Natural killer cell (primary cell): Measurements from ENCODE around the gene MAST4. TPM values are rescaled to one million over a fixed set of nuclear protein-coding genes. Genes with fewer than 3 reads are reported as not detected.
A peak's percentile ranks its signal among the peaks of the same experiment; 100 is the strongest.

Experiments used
- ATAC-seq, 3 donors: fragments of 150-1000 bp in 2 of 3; fragments of 200-7000 bp in 1 of 3; cut with Tn5 transposase; 1 replicate in 1 of 3; 2 replicates in 2 of 3; pipeline ENCODE4 v1.10.0; 2021; ENCODE audit warnings: mild to moderate bottlenecking in 2 of 3, moderate library complexity in 2 of 3
- DNase-seq, 2 donors: peaks; one replicate each; pipeline versions ENCODE4 v3.0.0 to v3.0.0-alpha.2; 2013 to 2021; ENCODE audit warnings: mixed read lengths in 1 of 2
- H3K27ac ChIP-seq: one replicate; pipeline ENCODE4 v1.5.1; 2013; ENCODE audit warnings: mild to moderate bottlenecking, low read length
- H3K27me3 ChIP-seq: one replicate; pipeline ENCODE4 v1.6.1; 2013; ENCODE audit warnings: low read length; ENCODE audit not compliant: control insufficient read depth, insufficient read depth
- H3K36me3 ChIP-seq: one replicate; pipeline ENCODE4 v1.6.1; 2013; ENCODE audit warnings: low read length; ENCODE audit not compliant: control insufficient read depth, insufficient read depth
- H3K4me1 ChIP-seq: one replicate; pipeline ENCODE4 v1.6.1; 2013; ENCODE audit warnings: low read length; ENCODE audit not compliant: control insufficient read depth, insufficient read depth
- H3K4me3 ChIP-seq: one replicate; pipeline ENCODE4 v1.5.1; 2013; ENCODE audit warnings: low read length
- H3K9me3 ChIP-seq: one replicate; pipeline ENCODE4 v1.6.1; 2013; ENCODE audit warnings: low read length; ENCODE audit not compliant: control insufficient read depth, insufficient read depth
- H3K27ac Mint-ChIP-seq, 2 donors: one replicate each; pipeline ENCODE4 v1.8.0; 2022; ENCODE audit warnings: mild to moderate bottlenecking in 2 of 2, mixed read lengths in 2 of 2, moderate library complexity in 1 of 2
- H3K27me3 Mint-ChIP-seq, 2 donors: one replicate each; pipeline ENCODE4 v1.8.0; 2022; ENCODE audit warnings: low read depth in 2 of 2, mixed read lengths in 2 of 2
- H3K36me3 Mint-ChIP-seq: one replicate; pipeline ENCODE4 v1.8.0; 2022; ENCODE audit warnings: mixed read lengths
- H3K4me1 Mint-ChIP-seq, 2 donors: one replicate each; pipeline ENCODE4 v1.8.0; 2022; ENCODE audit warnings: mixed read lengths in 2 of 2
- H3K4me3 Mint-ChIP-seq: one replicate; pipeline ENCODE4 v1.8.0; 2022; ENCODE audit warnings: mild to moderate bottlenecking, moderate library complexity, mixed read lengths
- H3K9me3 Mint-ChIP-seq, 2 donors: one replicate each; pipeline ENCODE4 v1.8.0; 2022; ENCODE audit warnings: mixed read lengths in 2 of 2
- CTCF ChIP-seq: fragments of 200-600 bp; IDR thresholded peaks from one replicate; pipeline ENCODE4 v1.8.0; 2022; ENCODE audit warnings: antibody characterized with exemption
- WGBS: methylation state at CpG from one replicate; pipeline ENCODE4 v1.1.7; 2013; ENCODE audit warnings: missing lambda C conversion rate; ENCODE audit not compliant: insufficient coverage; 5-methylcytosine and 5-hydroxymethylcytosine counted together
- intact Hi-C: fragments of 100-400 bp; cut with micrococcal nuclease; formaldehyde crosslinking; loops from one replicate; pipeline ENCODE4 v1.14.2; 2022
- total RNA-seq, 4 donors: library from RNA; stranded (reverse); fragments of 120-200 nt in 1 of 4; gene quantifications; one replicate each; pipeline versions ENCODE4 v1.2.3 to v1.2.4, GENCODE V29; 2013 to 2022

MAST4 gene
- total RNA-seq, 3 donors from 2014 or later (not counting 1 experiment from before 2014, with no cell fraction given) = 6.5 to 14.1 (median 12.7) TPM

- Histone ChIP-seq H3K27me3 (no peaks in the 10 kb centered on the region), H3K4me3 (no peak overlapping the region), H3K4me1 (no peaks in the 10 kb centered on the region), H3K27ac (no peak overlapping the region), H3K9me3 (peaks cover 2% of the 10 kb centered on the region), H3K36me3 (no peaks in the 10 kb centered on the region)
- Mint-ChIP-seq H3K4me3 (no peak overlapping the region), H3K9me3 (no peaks in the 10 kb centered on the region), H3K27me3 (no peaks in the 10 kb centered on the region), H3K27ac (no peak overlapping the region), H3K4me1 (peaks cover 7 to 11% of the 10 kb centered on the region in 2 donors), H3K36me3 (peaks cover 13% of the 10 kb centered on the region)
- intact Hi-C loops = loop anchor here (10.0 kb wide), 1 partner anchor 1852 kb away; no protein-coding TSS in a partner anchor
- no peak for TF ChIP-seq CTCF
- ATAC-seq (no peak), DNase-seq (no peak)
- 83% methylated on average over 1 of the region's 2 CpGs for WGBS
These were observed 557.1 kb downstream of the MAST4 start for GRCh38 chr5:67153292-67153691.

- H3K4me3 ChIP-seq = no peak overlapping the region
- H3K27me3 Mint-ChIP-seq = no peaks in the 10 kb centered on the region
- peaks cover 10 to 11% of the 10 kb centered on the region in 2 donors for H3K4me1 Mint-ChIP-seq
- no peak overlapping the region for H3K27ac ChIP-seq
- H3K4me3 Mint-ChIP-seq = no peak overlapping the region
- DNase-seq = no peak
- no peaks in the 10 kb centered on the region for H3K4me1 ChIP-seq
- peaks cover 2% of the 10 kb centered on the region for H3K9me3 ChIP-seq
- peaks cover 13% of the 10 kb centered on the region for H3K36me3 Mint-ChIP-seq
- no peak for ATAC-seq
- TF ChIP-seq CTCF = no peak
- WGBS = 92% methylated on average over 5 of the region's 5 CpGs
- intact Hi-C loops = loop anchor here (10.0 kb wide), 1 partner anchor 1850 kb away; no protein-coding TSS in a partner anchor
- H3K36me3 ChIP-seq = no peaks in the 10 kb centered on the region
- no peaks in the 10 kb centered on the region for H3K27me3 ChIP-seq
- no peak overlapping the region for H3K27ac Mint-ChIP-seq
- no peaks in the 10 kb centered on the region for H3K9me3 Mint-ChIP-seq
These were observed 558.5 kb downstream of the MAST4 start for GRCh38 chr5:67154556-67155206.

- no peaks in the 10 kb centered on the region for H3K4me1 ChIP-seq
- no peak overlapping the region for H3K4me3 Mint-ChIP-seq
These were observed 560.9 kb downstream of the MAST4 start for GRCh38 chr5:67156976-67157583.

More at GRCh38 chr5:67156976-67157583, 560.9 kb downstream of the MAST4 start:
- Mint-ChIP-seq H3K27me3 (no peaks in the 10 kb centered on the region), H3K27ac (no peak overlapping the region), H3K36me3 (peaks cover 8% of the 10 kb centered on the region), H3K9me3 (no peaks in the 10 kb centered on the region), H3K4me1 (peaks cover 28 to 32% of the 10 kb centered on the region in 2 donors)
- 61% methylated on average over 5 of the region's 5 CpGs for WGBS
- H3K36me3 ChIP-seq = no peaks in the 10 kb centered on the region
- ATAC-seq (peak in 2 of 3 donors; percentile 67 to 78), DNase-seq (peak in 1 of 2 donors; percentile 82)
- peak; percentile 90 for TF ChIP-seq CTCF
- no peak overlapping the region for H3K27ac ChIP-seq
- no peak overlapping the region for H3K4me3 ChIP-seq
- H3K9me3 ChIP-seq = no peaks in the 10 kb centered on the region
- intact Hi-C loops = loop anchor here (1.0 to 10.0 kb wide), 2 partner anchors 52 to 1848 kb away; no protein-coding TSS in a partner anchor
- no peaks in the 10 kb centered on the region for H3K27me3 ChIP-seq
